ENCODE results near the gene STAP1. TPM values are rescaled to one million over a fixed set of nuclear protein-coding genes. Genes with fewer than 3 reads are reported as not detected.

STAP1 gene
- total RNA-seq, 1 experiment from 2014 or later, result not detected

DNA sequence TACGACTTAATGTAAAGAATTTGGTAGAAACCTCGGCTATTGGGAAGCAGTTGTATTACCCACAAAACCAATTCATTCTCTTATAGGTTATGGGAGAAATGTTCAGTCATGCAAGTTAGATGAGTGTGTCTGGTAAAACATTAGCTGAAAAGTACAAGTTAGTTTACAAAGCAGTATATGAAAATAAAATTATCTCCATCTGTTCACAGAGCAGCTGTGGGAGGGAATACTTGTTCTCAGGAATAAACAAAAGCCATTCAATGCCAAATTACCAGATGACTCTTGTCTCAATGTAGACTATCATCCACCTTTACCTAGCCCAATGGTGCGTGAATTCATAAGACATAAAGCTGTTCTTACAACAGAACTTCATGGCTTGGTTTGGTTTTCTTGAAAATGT lies 28.6 kb downstream of the STAP1 start (continued):
- TF ChIP-seq, protein P1, sequence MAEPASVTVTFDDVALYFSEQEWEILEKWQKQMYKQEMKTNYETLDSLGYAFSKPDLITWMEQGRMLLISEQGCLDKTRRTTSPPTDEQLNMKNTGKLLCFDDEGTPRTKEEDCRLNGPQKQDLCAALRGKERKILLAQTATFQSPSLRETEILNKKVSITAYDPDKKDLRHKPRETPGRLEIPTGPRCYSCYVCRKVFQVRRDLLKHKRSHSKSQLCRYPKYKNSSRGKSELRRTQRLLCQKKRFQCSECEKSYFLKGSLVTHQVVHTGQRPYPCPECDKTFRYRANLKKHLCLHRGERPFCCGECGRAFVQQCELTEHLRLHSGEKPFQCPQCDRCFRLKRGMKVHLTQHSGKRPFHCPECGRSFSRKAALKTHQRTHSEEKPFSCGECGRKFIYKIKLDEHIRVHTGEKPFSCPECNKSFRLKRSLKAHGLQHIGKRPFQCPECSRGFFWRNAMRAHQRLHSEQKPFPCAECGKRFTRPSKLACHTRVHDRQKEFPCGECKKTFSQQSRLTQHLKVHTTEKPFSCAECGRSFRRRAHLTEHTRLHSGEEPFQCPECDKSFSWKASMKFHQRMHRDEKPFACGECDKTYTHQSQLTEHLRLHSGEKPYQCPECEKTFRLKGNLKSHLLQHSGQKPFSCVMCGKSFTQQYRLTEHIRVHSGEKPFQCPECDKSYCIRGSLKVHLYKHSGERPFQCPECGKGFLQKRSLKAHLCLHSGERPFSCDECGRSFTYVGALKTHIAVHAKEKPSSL (CRISPR knock-in tag; conservative IDR thresholded peaks at IDR 0.05), result no peak
- TF ChIP-seq, protein P2, sequence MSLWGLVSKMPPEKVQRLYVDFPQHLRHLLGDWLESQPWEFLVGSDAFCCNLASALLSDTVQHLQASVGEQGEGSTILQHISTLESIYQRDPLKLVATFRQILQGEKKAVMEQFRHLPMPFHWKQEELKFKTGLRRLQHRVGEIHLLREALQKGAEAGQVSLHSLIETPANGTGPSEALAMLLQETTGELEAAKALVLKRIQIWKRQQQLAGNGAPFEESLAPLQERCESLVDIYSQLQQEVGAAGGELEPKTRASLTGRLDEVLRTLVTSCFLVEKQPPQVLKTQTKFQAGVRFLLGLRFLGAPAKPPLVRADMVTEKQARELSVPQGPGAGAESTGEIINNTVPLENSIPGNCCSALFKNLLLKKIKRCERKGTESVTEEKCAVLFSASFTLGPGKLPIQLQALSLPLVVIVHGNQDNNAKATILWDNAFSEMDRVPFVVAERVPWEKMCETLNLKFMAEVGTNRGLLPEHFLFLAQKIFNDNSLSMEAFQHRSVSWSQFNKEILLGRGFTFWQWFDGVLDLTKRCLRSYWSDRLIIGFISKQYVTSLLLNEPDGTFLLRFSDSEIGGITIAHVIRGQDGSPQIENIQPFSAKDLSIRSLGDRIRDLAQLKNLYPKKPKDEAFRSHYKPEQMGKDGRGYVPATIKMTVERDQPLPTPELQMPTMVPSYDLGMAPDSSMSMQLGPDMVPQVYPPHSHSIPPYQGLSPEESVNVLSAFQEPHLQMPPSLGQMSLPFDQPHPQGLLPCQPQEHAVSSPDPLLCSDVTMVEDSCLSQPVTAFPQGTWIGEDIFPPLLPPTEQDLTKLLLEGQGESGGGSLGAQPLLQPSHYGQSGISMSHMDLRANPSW (CRISPR knock-in tag; conservative IDR thresholded peaks at IDR 0.05; ENCODE audit: low read depth), result no peak
- TF ChIP-seq ZNF232 (CRISPR knock-in tag; IDR thresholded peaks at IDR 0.05) (no peak), ZNF416 (CRISPR knock-in tag; IDR thresholded peaks at IDR 0.05) (no peak), KAT7 (CRISPR knock-in tag; IDR thresholded peaks at IDR 0.05; ENCODE audit: borderline replicate concordance) (no peak), RELA (CRISPR knock-in tag; IDR thresholded peaks at IDR 0.05; ENCODE audit: borderline replicate concordance) (no peak)
- TF ChIP-seq, protein P3, sequence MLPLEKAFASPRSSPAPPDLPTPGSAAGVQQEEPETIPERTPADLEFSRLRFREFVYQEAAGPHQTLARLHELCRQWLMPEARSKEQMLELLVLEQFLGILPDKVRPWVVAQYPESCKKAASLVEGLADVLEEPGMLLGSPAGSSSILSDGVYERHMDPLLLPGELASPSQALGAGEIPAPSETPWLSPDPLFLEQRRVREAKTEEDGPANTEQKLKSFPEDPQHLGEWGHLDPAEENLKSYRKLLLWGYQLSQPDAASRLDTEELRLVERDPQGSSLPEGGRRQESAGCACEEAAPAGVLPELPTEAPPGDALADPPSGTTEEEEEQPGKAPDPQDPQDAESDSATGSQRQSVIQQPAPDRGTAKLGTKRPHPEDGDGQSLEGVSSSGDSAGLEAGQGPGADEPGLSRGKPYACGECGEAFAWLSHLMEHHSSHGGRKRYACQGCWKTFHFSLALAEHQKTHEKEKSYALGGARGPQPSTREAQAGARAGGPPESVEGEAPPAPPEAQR (CRISPR knock-in tag; IDR thresholded peaks at IDR 0.05), result no peak

DNA sequence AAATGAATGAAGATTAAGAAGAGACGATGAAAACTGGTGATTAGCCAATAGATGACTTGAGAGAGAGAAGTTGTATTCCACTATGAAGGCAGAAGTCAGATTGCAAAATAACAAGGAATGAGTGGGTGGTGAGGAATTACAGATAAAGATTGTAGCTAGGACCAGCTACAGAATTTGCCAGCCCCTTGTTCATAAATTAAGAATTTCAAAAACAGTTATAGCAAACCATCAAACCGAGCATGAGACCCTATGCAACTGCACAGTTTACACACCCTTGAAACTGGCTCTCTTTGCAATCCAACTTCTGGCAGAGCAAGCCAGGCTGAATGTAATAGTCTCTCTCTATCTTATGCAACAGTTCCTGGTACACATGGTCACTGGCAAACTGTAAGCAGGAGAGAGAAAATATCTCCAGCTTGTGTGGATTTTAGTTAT lies 35.2 kb downstream of the STAP1 start:
- no peak for ATAC-seq
- TF ChIP-seq, protein P4, sequence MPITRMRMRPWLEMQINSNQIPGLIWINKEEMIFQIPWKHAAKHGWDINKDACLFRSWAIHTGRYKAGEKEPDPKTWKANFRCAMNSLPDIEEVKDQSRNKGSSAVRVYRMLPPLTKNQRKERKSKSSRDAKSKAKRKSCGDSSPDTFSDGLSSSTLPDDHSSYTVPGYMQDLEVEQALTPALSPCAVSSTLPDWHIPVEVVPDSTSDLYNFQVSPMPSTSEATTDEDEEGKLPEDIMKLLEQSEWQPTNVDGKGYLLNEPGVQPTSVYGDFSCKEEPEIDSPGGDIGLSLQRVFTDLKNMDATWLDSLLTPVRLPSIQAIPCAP (CRISPR knock-in tag; IDR thresholded peaks at IDR 0.05), result no peak
- TF ChIP-seq NR1H2 (CRISPR knock-in tag; IDR thresholded peaks at IDR 0.05) (no peak), NFYB (CRISPR knock-in tag; conservative IDR thresholded peaks at IDR 0.05; ENCODE audit: low read depth) (no peak), TCF7 (CRISPR knock-in tag; IDR thresholded peaks at IDR 0.05; ENCODE audit: low read depth) (no peak), NR3C1 (CRISPR knock-in tag; conservative IDR thresholded peaks at IDR 0.05; ENCODE audit: low read depth) (no peak), IRF2 (CRISPR knock-in tag; IDR thresholded peaks at IDR 0.05; ENCODE audit: borderline replicate concordance, low read depth) (no peak), CREM (CRISPR knock-in tag; IDR thresholded peaks at IDR 0.05) (no peak), PRRX2 (CRISPR knock-in tag; IDR thresholded peaks at IDR 0.05) (no peak), ZNF138 (CRISPR knock-in tag; conservative IDR thresholded peaks at IDR 0.05) (no peak)
- TF ChIP-seq, protein P5, sequence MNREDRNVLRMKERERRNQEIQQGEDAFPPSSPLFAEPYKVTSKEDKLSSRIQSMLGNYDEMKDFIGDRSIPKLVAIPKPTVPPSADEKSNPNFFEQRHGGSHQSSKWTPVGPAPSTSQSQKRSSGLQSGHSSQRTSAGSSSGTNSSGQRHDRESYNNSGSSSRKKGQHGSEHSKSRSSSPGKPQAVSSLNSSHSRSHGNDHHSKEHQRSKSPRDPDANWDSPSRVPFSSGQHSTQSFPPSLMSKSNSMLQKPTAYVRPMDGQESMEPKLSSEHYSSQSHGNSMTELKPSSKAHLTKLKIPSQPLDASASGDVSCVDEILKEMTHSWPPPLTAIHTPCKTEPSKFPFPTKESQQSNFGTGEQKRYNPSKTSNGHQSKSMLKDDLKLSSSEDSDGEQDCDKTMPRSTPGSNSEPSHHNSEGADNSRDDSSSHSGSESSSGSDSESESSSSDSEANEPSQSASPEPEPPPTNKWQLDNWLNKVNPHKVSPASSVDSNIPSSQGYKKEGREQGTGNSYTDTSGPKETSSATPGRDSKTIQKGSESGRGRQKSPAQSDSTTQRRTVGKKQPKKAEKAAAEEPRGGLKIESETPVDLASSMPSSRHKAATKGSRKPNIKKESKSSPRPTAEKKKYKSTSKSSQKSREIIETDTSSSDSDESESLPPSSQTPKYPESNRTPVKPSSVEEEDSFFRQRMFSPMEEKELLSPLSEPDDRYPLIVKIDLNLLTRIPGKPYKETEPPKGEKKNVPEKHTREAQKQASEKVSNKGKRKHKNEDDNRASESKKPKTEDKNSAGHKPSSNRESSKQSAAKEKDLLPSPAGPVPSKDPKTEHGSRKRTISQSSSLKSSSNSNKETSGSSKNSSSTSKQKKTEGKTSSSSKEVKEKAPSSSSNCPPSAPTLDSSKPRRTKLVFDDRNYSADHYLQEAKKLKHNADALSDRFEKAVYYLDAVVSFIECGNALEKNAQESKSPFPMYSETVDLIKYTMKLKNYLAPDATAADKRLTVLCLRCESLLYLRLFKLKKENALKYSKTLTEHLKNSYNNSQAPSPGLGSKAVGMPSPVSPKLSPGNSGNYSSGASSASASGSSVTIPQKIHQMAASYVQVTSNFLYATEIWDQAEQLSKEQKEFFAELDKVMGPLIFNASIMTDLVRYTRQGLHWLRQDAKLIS (CRISPR knock-in tag; IDR thresholded peaks at IDR 0.05; ENCODE audit: borderline replicate concordance), result no peak
- TF ChIP-seq, protein P6, sequence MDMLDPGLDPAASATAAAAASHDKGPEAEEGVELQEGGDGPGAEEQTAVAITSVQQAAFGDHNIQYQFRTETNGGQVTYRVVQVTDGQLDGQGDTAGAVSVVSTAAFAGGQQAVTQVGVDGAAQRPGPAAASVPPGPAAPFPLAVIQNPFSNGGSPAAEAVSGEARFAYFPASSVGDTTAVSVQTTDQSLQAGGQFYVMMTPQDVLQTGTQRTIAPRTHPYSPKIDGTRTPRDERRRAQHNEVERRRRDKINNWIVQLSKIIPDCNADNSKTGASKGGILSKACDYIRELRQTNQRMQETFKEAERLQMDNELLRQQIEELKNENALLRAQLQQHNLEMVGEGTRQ (CRISPR knock-in tag; IDR thresholded peaks at IDR 0.05), result no peak
- TF ChIP-seq, protein P7, sequence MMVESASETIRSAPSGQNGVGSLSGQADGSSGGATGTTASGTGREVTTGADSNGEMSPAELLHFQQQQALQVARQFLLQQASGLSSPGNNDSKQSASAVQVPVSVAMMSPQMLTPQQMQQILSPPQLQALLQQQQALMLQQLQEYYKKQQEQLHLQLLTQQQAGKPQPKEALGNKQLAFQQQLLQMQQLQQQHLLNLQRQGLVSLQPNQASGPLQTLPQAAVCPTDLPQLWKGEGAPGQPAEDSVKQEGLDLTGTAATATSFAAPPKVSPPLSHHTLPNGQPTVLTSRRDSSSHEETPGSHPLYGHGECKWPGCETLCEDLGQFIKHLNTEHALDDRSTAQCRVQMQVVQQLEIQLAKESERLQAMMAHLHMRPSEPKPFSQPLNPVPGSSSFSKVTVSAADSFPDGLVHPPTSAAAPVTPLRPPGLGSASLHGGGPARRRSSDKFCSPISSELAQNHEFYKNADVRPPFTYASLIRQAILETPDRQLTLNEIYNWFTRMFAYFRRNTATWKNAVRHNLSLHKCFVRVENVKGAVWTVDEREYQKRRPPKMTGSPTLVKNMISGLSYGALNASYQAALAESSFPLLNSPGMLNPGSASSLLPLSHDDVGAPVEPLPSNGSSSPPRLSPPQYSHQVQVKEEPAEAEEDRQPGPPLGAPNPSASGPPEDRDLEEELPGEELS (CRISPR knock-in tag; IDR thresholded peaks at IDR 0.05), result no peak
- TF ChIP-seq, protein P8, sequence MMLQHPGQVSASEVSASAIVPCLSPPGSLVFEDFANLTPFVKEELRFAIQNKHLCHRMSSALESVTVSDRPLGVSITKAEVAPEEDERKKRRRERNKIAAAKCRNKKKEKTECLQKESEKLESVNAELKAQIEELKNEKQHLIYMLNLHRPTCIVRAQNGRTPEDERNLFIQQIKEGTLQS (CRISPR knock-in tag; conservative IDR thresholded peaks at IDR 0.05), result no peak

More for the DNA sequence above, 35.2 kb downstream of the STAP1 start:
- Mint-ChIP-seq H3K36me3 (peaks cover 27% of the 10 kb centered on the region), H3K4me1 (peaks cover 10% of the 10 kb centered on the region), H3K4me3 (no peak overlapping the region), H3K27me3 (ENCODE audit: low read depth) (peaks cover 5% of the 10 kb centered on the region; the same call in 1 of the 2 replicates), H3K9me3 (peaks cover 33% of the 10 kb centered on the region), H3K27ac (no peak overlapping the region)
- ChIA-PET CTCF (no interaction called here), POLR2A (no interaction called here)
- no peak for DNase-seq (ENCODE audit: low spot score)
